Spleen (tissue), 7 donors: Measurements from ENCODE around the gene GOLGA8N.
"Not testable (repeated sequence)": the region's sequence is repeated elsewhere in the genome, so short reads cannot be mapped to it uniquely, and the experiment has no call there.

Experiments
- CTCF ChIP-seq, 11 experiments: fragments of 200-600 bp in 7 of 11; fragments of 450-650 bp in 4 of 11; sonication (generic) in 4 of 11; IDR thresholded peaks in 8 of 11; conservative IDR thresholded peaks in 3 of 11; 1 replicate in 7 of 11; 2 replicates in 4 of 11; pipeline versions ENCODE4 v1.4.0 to v1.8.0; 2016 to 2021; ENCODE audit warnings: antibody characterized with exemption in 11 of 11, inconsistent platforms in 4 of 11, mild to moderate bottlenecking in 1 of 11
- POLR2AphosphoS5 ChIP-seq, 3 donors: sonication (generic); formaldehyde crosslinking; IDR thresholded peaks; one replicate each; pipeline ENCODE4 v1.5.1; 2017; ENCODE audit warnings: antibody characterized with exemption in 3 of 3
- donor health status: DM: no; HTN: no; CAD: no; lungs with moderate emphysema.
- donor health status: DM: no; HTN: no; CAD: no.
- donor health status: DM: no; HTN: no; CAD: no.

GRCh38 chr15:32585844-32586243 lies 7.4 kb upstream of the GOLGA8N start:
- TF ChIP-seq CTCF (IDR thresholded peaks at IDR 0.05 in 8 of 11, conservative IDR thresholded peaks at IDR 0.05 in 3 of 11); POLR2AphosphoS5 (IDR thresholded peaks at IDR 0.05): not testable (repeated sequence)
